SK-N-SH treated with all-trans-retinoic acid at 6 μM for 48 hours (cell line): ENCODE results near the gene TRIM66.

Experiments
- ATAC-seq: fragments of 200-7000 bp; cut with Tn5 transposase; 3 replicates; pipeline ENCODE4 v1.9.1; 2020; ENCODE audit warnings: mild to moderate bottlenecking, moderate library complexity
- ARNTL ChIP-seq: fragments of 450-650 bp; formaldehyde crosslinking; IDR thresholded peaks from 2 replicates; pipeline ENCODE4 v1.5.0; 2020; ENCODE audit warnings: low read depth, mild to moderate bottlenecking, moderate library complexity, borderline replicate concordance
- CSDC2 ChIP-seq: fragments of 250-450 bp; sonication (Bioruptor Pico); IDR thresholded peaks from 2 replicates; pipeline ENCODE4 v1.5.0; 2020; ENCODE audit warnings: mild to moderate bottlenecking, moderate library complexity
- ESRRG ChIP-seq: fragments of 250-450 bp; sonication (Bioruptor Pico); IDR thresholded peaks from 2 replicates; pipeline ENCODE4 v1.6.1; 2021; ENCODE audit warnings: mild to moderate bottlenecking
- GLIS3 ChIP-seq: fragments of 250-450 bp; sonication (Bioruptor Pico); IDR thresholded peaks from 2 replicates; pipeline ENCODE4 v1.5.0; 2020; ENCODE audit warnings: mild to moderate bottlenecking, moderate library complexity
- ISL1 ChIP-seq: fragments of 250-450 bp; sonication (Bioruptor Pico); IDR thresholded peaks from 2 replicates; pipeline ENCODE4 v2.1.2; 2022; ENCODE audit warnings: mild to moderate bottlenecking, moderate library complexity
- OSR1 ChIP-seq: fragments of 250-450 bp; sonication (Bioruptor Pico); IDR thresholded peaks from 2 replicates; pipeline ENCODE4 v1.8.0; 2022; ENCODE audit warnings: moderate library complexity, mild to moderate bottlenecking, inconsistent platforms
- PPARA ChIP-seq: fragments of 250-450 bp; sonication (Bioruptor Pico); IDR thresholded peaks from 2 replicates; pipeline ENCODE4 v1.5.0; 2020; ENCODE audit warnings: mild to moderate bottlenecking, borderline replicate concordance
- RARB ChIP-seq: fragments of 250-450 bp; sonication (Bioruptor Pico); IDR thresholded peaks from 2 replicates; pipeline ENCODE4 v1.8.0; 2021; ENCODE audit warnings: mild to moderate bottlenecking, moderate library complexity
- TCF4 ChIP-seq: fragments of 250-450 bp; sonication (Bioruptor Pico); IDR thresholded peaks from 2 replicates; pipeline ENCODE4 v1.8.0; 2021; ENCODE audit warnings: mild to moderate bottlenecking, moderate library complexity, borderline replicate concordance
- TOX ChIP-seq: fragments of 250-450 bp; sonication (Bioruptor Pico); IDR thresholded peaks from 2 replicates; pipeline ENCODE4 v1.8.0; 2021; ENCODE audit warnings: mild to moderate bottlenecking, moderate library complexity, borderline replicate concordance
- ZC3H10 ChIP-seq: fragments of 250-450 bp; sonication (Bioruptor Pico); IDR thresholded peaks from 2 replicates; pipeline ENCODE4 v1.5.1; 2021; ENCODE audit warnings: mild to moderate bottlenecking, moderate library complexity
- ZFP3 ChIP-seq: fragments of 250-450 bp; sonication (Bioruptor Pico); IDR thresholded peaks from 2 replicates; pipeline ENCODE4 v1.5.0; 2020; ENCODE audit warnings: mild to moderate bottlenecking, moderate library complexity
- ZFP30 ChIP-seq: fragments of 450-650 bp; formaldehyde crosslinking; IDR thresholded peaks from 2 replicates; pipeline ENCODE4 v1.5.0; 2022; ENCODE audit warnings: mild to moderate bottlenecking, moderate library complexity
- ZNF70 ChIP-seq: fragments of 450-650 bp; formaldehyde crosslinking; IDR thresholded peaks from 2 replicates; pipeline ENCODE4 v1.5.0; 2020; ENCODE audit warnings: mild to moderate bottlenecking, moderate library complexity
- ZNF8 ChIP-seq: fragments of 450-650 bp; formaldehyde crosslinking; IDR thresholded peaks from 2 replicates; pipeline ENCODE4 v1.5.0; 2020; ENCODE audit warnings: mild to moderate bottlenecking, moderate library complexity
- TF ChIP-seq, protein P1 (sequence below): fragments of 250-450 bp; sonication (Bioruptor Pico); IDR thresholded peaks from 2 replicates; pipeline ENCODE4 v1.5.1; 2020; ENCODE audit warnings: low read depth, mild to moderate bottlenecking, moderate library complexity
- TF ChIP-seq, protein P2 (sequence below): fragments of 250-450 bp; sonication (Bioruptor Pico); IDR thresholded peaks from 2 replicates; pipeline ENCODE4 v1.5.1; 2021; ENCODE audit warnings: mild to moderate bottlenecking, moderate library complexity
- TF ChIP-seq, protein P3 (sequence below): fragments of 250-450 bp; sonication (Bioruptor Pico); IDR thresholded peaks from 2 replicates; pipeline ENCODE4 v1.5.0; 2020; ENCODE audit warnings: mild to moderate bottlenecking, moderate library complexity
- TF ChIP-seq, protein P4 (sequence below): fragments of 250-450 bp; sonication (Bioruptor Pico); IDR thresholded peaks from 2 replicates; pipeline ENCODE4 v1.8.0; 2021; ENCODE audit warnings: low read depth, mild to moderate bottlenecking, moderate library complexity, borderline replicate concordance

Gene TRIM66

DNA sequence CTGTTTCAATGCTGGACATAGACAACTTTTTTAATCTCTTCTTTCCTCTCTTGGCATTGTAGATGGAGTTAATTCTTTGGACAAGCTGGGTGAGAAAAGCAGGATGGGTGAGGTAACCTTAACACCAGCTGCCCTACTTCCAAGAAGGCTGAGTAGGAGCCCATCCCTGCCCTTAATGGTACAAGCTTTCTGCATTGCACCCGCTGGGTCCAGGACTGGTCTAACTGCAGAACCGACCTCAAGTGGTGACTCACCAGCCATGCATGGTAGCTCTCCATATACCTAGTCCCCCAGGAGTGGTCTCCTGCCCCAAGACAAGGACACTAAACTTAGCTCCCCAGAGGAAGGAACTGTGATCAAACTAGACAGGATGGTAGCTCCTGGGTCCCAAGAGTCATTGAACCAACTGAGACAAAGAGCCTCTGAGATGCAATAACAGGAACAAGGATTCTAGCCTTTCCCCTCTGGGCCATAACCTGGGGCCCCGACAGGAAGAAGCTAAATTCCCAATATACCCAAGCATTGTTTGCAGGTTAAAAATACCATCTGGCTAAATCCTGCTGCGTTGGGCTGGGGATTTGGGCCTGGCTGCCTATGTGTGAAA, 32.3 kb upstream of the TRIM66 start:
- no peak for ATAC-seq
- TF ChIP-seq, protein P1, sequence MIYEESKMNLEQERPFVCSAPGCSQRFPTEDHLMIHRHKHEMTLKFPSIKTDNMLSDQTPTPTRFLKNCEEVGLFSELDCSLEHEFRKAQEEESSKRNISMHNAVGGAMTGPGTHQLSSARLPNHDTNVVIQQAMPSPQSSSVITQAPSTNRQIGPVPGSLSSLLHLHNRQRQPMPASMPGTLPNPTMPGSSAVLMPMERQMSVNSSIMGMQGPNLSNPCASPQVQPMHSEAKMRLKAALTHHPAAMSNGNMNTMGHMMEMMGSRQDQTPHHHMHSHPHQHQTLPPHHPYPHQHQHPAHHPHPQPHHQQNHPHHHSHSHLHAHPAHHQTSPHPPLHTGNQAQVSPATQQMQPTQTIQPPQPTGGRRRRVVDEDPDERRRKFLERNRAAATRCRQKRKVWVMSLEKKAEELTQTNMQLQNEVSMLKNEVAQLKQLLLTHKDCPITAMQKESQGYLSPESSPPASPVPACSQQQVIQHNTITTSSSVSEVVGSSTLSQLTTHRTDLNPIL (CRISPR knock-in tag) = no peak
- no peak for TF ChIP-seq ISL1 (CRISPR knock-in tag)
- no peak for TF ChIP-seq ZFP30
- TF ChIP-seq, protein P2, sequence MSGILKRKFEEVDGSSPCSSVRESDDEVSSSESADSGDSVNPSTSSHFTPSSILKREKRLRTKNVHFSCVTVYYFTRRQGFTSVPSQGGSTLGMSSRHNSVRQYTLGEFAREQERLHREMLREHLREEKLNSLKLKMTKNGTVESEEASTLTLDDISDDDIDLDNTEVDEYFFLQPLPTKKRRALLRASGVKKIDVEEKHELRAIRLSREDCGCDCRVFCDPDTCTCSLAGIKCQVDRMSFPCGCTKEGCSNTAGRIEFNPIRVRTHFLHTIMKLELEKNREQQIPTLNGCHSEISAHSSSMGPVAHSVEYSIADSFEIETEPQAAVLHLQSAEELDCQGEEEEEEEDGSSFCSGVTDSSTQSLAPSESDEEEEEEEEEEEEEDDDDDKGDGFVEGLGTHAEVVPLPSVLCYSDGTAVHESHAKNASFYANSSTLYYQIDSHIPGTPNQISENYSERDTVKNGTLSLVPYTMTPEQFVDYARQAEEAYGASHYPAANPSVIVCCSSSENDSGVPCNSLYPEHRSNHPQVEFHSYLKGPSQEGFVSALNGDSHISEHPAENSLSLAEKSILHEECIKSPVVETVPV (CRISPR knock-in tag) = no peak
- TF ChIP-seq, protein P3, sequence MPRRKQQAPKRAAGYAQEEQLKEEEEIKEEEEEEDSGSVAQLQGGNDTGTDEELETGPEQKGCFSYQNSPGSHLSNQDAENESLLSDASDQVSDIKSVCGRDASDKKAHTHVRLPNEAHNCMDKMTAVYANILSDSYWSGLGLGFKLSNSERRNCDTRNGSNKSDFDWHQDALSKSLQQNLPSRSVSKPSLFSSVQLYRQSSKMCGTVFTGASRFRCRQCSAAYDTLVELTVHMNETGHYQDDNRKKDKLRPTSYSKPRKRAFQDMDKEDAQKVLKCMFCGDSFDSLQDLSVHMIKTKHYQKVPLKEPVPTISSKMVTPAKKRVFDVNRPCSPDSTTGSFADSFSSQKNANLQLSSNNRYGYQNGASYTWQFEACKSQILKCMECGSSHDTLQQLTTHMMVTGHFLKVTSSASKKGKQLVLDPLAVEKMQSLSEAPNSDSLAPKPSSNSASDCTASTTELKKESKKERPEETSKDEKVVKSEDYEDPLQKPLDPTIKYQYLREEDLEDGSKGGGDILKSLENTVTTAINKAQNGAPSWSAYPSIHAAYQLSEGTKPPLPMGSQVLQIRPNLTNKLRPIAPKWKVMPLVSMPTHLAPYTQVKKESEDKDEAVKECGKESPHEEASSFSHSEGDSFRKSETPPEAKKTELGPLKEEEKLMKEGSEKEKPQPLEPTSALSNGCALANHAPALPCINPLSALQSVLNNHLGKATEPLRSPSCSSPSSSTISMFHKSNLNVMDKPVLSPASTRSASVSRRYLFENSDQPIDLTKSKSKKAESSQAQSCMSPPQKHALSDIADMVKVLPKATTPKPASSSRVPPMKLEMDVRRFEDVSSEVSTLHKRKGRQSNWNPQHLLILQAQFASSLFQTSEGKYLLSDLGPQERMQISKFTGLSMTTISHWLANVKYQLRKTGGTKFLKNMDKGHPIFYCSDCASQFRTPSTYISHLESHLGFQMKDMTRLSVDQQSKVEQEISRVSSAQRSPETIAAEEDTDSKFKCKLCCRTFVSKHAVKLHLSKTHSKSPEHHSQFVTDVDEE (CRISPR knock-in tag) = no peak
- TF ChIP-seq OSR1 (CRISPR knock-in tag) = no peak
- no peak for TF ChIP-seq TOX (CRISPR knock-in tag)
- TF ChIP-seq TCF4 (CRISPR knock-in tag) = no peak
- TF ChIP-seq GLIS3 (CRISPR knock-in tag) = no peak
- TF ChIP-seq PPARA = no peak
- no peak for TF ChIP-seq ZNF8 (CRISPR knock-in tag)
- no peak for TF ChIP-seq ZNF70
- no peak for TF ChIP-seq CSDC2 (CRISPR knock-in tag)
- no peak for TF ChIP-seq ZFP3 (CRISPR knock-in tag)
- TF ChIP-seq, protein P4, sequence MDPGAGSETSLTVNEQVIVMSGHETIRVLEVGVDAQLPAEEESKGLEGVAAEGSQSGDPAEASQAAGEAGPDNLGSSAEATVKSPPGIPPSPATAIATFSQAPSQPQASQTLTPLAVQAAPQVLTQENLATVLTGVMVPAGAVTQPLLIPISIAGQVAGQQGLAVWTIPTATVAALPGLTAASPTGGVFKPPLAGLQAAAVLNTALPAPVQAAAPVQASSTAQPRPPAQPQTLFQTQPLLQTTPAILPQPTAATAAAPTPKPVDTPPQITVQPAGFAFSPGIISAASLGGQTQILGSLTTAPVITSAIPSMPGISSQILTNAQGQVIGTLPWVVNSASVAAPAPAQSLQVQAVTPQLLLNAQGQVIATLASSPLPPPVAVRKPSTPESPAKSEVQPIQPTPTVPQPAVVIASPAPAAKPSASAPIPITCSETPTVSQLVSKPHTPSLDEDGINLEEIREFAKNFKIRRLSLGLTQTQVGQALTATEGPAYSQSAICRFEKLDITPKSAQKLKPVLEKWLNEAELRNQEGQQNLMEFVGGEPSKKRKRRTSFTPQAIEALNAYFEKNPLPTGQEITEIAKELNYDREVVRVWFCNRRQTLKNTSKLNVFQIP (CRISPR knock-in tag) = no peak
- TF ChIP-seq RARB (CRISPR knock-in tag) = no peak

DNA sequence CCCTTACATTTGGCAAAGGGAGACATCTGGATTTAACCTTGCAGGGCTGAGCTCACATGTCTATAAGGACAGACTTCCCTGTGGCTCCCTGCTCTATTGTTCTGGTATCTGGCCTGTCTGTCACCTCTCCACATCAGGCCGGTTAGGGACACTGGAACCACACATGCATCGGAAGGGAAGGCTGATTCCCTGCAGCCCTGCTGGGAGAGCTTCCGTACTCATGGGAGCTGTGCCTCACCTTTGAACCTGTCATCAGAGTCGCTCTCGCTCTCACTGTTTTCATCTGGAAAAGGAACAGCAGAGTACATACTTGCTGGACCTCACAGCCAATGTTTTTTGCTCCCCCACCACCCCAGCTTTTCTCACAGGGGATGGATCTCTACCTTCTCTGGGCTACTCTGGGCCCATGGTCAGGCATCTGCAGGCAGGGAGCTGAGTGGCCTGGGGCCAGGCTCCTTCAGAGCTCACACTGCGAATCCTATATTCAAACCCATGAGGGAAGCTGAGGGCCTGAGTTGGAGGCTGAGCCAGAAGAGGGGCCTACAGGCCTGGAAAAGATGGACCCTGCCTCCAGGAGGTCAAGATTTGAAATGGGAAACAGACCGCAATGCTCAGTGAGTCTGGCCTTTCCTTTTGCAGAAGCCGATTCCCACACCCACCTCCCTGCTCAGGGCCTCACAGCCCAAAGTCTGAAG, 31.4 kb upstream of the TRIM66 start:
- no peak for TF ChIP-seq ESRRG (CRISPR knock-in tag)
- no peak for TF ChIP-seq TCF4 (CRISPR knock-in tag)
- ATAC-seq = no peak

DNA sequence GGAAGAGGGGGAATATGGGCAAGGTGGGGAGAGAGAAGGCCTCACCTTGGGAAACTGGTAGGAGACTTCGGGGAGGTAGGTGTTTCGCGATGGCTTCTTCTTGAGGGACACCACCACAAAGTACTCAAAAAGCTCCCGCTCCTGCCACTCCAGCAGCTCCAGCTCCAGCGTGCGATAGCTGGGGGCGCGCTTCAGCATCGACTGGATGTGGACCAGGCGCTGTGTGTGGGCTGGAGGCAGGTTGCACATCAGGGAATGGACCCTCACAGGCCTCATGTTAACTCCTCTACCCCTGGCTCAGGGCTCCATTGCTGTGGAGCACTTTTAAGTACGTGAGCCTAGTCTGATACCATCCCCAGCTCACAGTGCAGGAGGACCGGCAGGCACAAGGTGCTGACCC, 30.0 kb upstream of the TRIM66 start:
- TF ChIP-seq ARNTL (CRISPR knock-in tag) = no peak
- TF ChIP-seq GLIS3 (CRISPR knock-in tag) = no peak
- TF ChIP-seq, protein P2 (CRISPR knock-in tag) = no peak
- TF ChIP-seq ISL1 (CRISPR knock-in tag) = no peak
- TF ChIP-seq, protein P4 (CRISPR knock-in tag) = no peak
- no peak for TF ChIP-seq ZNF8 (CRISPR knock-in tag)
- TF ChIP-seq, protein P1 (CRISPR knock-in tag) = no peak
- TF ChIP-seq ZC3H10 (CRISPR knock-in tag) = no peak
- no peak for TF ChIP-seq ZNF70
- TF ChIP-seq TCF4 (CRISPR knock-in tag) = no peak
- TF ChIP-seq, protein P3 (CRISPR knock-in tag) = no peak
- TF ChIP-seq, all 23 proteins: peak for 0
- ATAC-seq = no peak
